ENCODE results near the gene MCF2L.
"Not testable (repeated sequence)": the region's sequence is repeated elsewhere in the genome, so short reads cannot be mapped to it uniquely, and the experiment has no call there.

Gene MCF2L

GRCh38 chr13:113069861-113070805, 101.1 kb downstream of the MCF2L start:
- in situ Hi-C loops (cut with MboI; ENCODE audit: low pct_unique_long_range_greater_than_20kb, low sequenced_read_pairs): no loop called here
- no peak for DNase-seq

GRCh38 chr13:113070855-113071254, 101.8 kb downstream of the MCF2L start:
- in situ Hi-C loops (cut with MboI; ENCODE audit: low pct_unique_long_range_greater_than_20kb, low sequenced_read_pairs): no loop called here

GRCh38 chr13:113072376-113072775, 103.4 kb downstream of the MCF2L start:
- in situ Hi-C loops (cut with MboI; ENCODE audit: low pct_unique_long_range_greater_than_20kb, low sequenced_read_pairs): no loop called here

More at GRCh38 chr13:113070855-113071254, 101.8 kb downstream of the MCF2L start:
- DNase-seq: no peak

DNA sequence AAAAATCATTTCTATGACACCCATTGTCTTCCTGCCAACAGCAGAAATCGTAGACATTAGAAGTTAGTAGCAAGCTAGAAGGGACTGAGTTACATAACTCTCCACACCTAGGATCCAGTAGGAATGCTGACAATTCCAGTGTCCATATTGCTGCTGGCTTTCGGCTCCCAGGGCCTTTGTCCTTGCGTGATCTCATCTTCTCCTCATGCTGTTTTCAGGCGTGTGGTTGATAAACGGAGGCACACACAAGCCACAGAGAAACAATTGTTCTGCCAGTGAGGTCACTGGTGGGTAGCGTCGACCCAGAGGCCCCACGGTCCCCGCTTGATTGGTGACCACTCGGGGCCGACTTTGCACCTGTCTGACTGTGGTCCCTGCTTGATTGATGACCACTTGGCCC, 104.9 kb downstream of the MCF2L start:
- in situ Hi-C loops (cut with MboI; ENCODE audit: low pct_unique_long_range_greater_than_20kb, low sequenced_read_pairs): no loop called here
- DNase-seq: no peak

More at GRCh38 chr13:113072376-113072775, 103.4 kb downstream of the MCF2L start:
- DNase-seq: no peak

DNA sequence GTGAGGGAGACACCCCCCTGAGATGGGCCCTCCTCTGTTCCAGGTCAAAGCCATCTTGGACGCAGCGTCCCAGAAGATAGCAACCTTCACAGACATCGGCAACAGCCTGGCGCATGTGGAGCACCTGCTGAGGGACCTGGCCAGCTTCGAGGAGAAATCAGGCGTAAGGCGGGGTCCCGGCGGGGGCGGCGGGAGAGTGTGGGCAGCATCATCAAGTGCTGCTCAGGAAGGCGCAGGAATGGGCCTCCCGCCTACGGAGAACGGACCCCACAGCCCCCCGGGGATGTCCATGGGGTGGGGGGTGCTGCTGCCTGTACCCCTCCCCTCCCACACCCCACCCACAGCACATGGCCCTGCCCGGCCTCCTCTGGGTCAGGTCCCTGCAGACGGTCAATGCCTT, 105.4 kb downstream of the MCF2L start:
- in situ Hi-C loops (cut with MboI; ENCODE audit: low pct_unique_long_range_greater_than_20kb, low sequenced_read_pairs): no loop called here
- DNase-seq: no peak

- DNase-seq: no peak
- in situ Hi-C loops (cut with MboI; ENCODE audit: low pct_unique_long_range_greater_than_20kb, low sequenced_read_pairs): no loop called here
Measured at GRCh38 chr13:113074876-113075275, 105.9 kb downstream of the MCF2L start.

DNA sequence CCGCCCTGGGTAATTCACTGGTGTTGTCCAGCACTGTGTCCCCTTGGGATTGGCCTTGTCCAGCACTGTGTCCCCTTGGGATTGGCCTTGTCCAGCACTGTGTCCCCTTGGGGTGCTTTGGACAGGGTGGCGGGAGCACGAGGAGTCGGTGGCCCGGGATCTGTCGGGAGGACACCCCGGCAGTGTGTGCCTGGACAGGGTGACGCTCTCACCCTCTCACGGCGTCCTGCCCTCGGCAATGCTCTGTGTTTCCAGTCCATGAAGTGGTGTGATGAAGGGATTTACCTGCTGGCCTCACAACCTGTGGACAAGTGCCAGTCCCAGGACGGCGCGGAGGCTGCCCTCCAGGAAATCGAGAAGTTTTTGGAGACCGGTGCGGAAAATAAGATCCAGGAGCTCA, 106.7 kb downstream of the MCF2L start:
- DNase-seq: no peak
- in situ Hi-C loops (cut with MboI; ENCODE audit: low pct_unique_long_range_greater_than_20kb, low sequenced_read_pairs): no loop called here

GRCh38 chr13:113076681-113077401, 107.8 kb downstream of the MCF2L start:
- in situ Hi-C loops (cut with MboI; ENCODE audit: low pct_unique_long_range_greater_than_20kb, low sequenced_read_pairs): no loop called here
- no peak for DNase-seq

DNA sequence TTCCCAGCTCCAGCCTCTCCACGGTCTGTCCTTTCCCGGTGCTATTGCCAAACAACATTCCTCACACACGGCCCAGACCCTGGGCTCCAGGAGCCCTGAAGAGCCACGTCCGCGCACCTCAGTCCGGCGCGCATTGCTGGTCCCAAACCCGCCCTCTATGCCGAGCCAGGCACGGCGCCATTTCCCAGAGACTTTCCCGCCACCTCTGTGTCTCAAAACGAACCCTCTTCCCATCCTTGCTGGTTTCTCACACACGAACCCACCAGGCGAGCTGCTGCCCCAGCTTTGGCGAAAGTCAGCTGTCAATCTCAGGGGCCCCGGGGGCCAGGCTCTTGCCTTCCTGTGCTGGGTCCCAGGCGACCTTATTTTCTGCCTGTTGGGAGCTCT, 108.5 kb downstream of the MCF2L start:
- in situ Hi-C loops (cut with MboI; ENCODE audit: low pct_unique_long_range_greater_than_20kb, low sequenced_read_pairs): no loop called here
- no peak for DNase-seq

- in situ Hi-C loops (cut with MboI; ENCODE audit: low pct_unique_long_range_greater_than_20kb, low sequenced_read_pairs): no loop called here
- DNase-seq: no peak
Measured at GRCh38 chr13:113077953-113078901, 109.2 kb downstream of the MCF2L start.

GRCh38 chr13:113078902-113079780, 110.1 kb downstream of the MCF2L start:
- in situ Hi-C loops (cut with MboI; ENCODE audit: low pct_unique_long_range_greater_than_20kb, low sequenced_read_pairs): no loop called here
- no peak for DNase-seq

DNA sequence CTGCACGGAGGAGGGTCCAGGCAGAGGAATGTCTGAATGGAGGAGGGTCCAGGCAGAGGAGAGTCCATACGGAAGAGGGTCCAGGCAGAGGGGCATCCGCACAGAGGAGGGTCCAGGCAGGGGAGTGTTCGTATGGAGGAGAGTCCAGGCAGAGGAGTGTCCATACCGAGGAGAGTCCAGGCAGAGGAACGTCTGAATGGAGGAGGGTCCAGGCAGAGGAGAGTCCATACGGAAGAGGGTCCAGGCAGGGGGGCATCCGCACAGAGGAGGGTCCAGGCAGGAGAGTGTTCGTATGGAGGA, 110.7 kb downstream of the MCF2L start:
- in situ Hi-C loops (cut with MboI; ENCODE audit: low pct_unique_long_range_greater_than_20kb, low sequenced_read_pairs); DNase-seq: not testable (repeated sequence)

DNA sequence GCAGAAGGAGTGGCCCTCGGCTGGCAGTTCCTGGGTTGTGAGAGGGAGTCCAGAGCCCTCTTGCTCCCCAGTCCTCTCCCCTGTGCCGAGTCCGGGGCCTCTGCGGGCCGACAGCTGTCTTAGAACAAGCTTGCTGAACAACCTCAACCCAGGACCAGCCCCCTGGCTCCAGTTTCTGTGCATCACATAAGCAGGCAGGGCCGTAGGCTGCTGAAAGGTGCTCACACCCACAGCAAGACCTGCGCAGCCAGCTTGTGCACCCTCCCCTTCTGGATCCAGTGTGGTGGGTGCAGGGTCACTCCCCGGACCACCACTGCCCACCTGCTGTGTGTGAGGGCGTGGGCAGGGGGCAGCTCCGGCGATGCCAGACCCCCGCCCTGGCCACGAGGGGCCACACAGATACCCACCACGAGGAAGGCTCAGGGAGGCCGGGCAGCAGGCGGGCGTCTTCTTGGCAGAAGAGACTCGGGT, 111.4 kb downstream of the MCF2L start:
- no peak for DNase-seq

DNA sequence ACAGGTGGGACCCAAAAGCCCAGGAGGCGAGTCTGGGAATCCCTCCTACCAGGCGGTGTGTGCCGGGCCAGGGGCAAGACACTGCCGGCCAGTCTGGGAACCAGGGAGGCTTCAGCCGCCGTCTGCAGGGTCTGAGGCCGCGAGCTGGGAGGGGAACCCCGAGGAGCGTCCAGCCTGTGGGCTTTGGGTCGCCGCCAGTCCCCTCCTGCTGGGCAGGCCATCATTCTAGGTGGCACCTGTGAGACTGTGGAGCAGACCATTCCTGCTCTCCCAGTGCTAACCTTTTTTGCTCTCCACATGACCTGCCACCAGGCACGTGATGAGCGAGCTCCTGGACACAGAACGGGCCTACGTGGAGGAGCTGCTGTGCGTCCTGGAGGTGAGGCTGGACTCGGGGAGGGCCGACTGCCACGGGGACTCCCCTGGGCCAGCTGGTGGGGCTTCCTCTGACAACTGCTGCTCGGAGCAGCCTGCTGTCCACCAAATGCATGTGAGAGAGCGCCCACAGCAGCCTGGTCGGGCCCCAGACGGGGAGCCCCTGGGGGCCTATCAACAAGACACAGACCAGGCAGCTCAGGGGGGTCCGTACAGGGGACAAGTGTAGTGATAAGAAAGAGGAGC, 112.0 kb downstream of the MCF2L start:
- no peak for DNase-seq
- in situ Hi-C loops (cut with MboI; ENCODE audit: low pct_unique_long_range_greater_than_20kb, low sequenced_read_pairs): no loop called here

More for the DNA sequence above, 111.4 kb downstream of the MCF2L start:
- in situ Hi-C loops (cut with MboI; ENCODE audit: low pct_unique_long_range_greater_than_20kb, low sequenced_read_pairs): no loop called here

DNA sequence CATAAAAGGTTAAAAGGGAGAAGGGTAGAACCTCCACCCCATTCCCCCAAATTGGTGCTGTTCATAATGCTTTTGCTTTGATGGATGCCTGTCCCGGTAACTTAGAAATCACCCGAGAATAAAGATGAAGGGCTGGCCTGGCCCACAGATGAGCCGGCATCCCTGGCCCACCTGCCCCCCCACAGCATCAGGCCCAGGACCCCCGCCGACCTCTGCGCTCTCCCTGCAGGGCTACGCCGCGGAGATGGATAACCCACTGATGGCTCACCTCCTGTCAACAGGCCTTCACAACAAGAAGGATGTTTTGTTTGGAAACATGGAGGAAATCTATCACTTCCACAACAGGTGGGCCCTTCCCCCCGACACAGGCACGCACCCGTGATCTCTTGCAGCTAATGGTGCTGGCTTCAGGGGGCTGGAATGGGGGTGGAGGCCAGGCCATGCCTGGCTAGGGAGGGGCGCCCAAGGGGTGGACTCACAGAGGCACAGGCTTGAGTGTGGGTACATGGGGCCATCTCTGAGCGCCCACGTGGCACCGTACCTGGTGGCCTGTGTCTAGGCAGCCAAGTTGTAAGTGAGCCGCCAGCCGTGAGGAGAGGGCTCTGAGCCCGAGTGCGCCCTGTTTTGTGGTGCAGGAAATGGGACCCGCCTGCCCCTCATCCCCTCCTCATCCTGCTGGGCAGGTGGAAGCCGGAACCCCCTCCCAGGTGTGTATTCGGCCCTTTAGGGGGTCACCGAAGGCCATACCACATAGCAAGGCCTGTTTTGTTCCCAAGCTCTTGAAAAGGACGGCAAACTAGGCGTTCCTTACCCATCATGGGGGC, 113.4 kb downstream of the MCF2L start:
- in situ Hi-C loops (cut with MboI; ENCODE audit: low pct_unique_long_range_greater_than_20kb, low sequenced_read_pairs): no loop called here

DNA sequence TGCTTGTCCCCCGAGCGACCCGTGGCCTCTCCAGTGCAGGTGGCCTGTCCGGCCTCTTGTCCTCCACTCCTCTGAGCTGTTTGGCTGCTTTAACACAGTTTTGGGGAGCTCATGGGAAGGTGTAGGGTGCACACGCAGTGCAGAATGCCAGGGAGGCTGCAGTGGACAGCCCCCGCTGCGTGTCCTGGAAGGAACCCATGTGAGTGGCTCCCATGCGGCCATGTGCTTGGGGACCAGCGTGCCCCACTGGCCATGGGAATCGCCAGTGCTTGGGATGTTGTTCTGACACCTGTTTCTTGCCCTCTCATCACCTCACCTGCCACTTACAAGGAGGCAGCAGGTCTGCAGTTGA, 114.0 kb downstream of the MCF2L start:
- DNase-seq: no peak
- in situ Hi-C loops (cut with MboI; ENCODE audit: low pct_unique_long_range_greater_than_20kb, low sequenced_read_pairs): no loop called here

More for the DNA sequence above, 113.4 kb downstream of the MCF2L start:
- DNase-seq: no peak

DNA sequence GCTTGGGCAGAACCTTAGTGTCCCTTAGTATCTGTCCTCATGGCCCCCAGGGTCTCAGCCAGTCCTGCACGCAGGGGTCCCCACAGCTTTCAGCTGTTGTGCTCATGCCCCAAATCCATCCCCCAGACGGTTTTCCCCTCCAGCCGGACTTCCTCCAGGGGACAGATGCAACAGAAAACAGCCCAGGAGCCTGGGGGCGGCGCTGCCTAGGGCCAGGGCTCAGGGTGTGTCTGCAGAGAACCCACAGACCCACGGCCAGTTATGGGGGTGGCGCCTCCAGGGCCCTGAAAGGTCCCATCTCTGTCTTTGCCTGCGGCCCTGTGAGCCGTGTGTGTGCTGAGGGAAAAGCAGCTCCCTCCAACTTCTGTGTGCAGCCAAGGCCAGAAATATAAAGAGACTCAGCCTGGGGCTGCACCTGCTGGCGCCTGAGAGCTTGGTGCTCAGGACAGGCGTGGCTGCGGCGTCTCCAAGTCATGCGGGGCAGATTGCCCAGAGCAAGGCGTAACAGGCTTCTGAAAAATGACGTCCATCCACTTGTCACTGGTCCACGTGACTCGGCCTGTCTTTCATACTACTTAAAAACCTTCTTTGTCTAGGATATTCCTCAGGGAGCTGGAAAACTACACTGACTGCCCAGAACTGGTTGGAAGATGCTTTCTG, 114.5 kb downstream of the MCF2L start:
- in situ Hi-C loops (cut with MboI; ENCODE audit: low pct_unique_long_range_greater_than_20kb, low sequenced_read_pairs): no loop called here
- no peak for DNase-seq
